Measurements from ENCODE around the gene HERC6.

HERC6 gene

DNA sequence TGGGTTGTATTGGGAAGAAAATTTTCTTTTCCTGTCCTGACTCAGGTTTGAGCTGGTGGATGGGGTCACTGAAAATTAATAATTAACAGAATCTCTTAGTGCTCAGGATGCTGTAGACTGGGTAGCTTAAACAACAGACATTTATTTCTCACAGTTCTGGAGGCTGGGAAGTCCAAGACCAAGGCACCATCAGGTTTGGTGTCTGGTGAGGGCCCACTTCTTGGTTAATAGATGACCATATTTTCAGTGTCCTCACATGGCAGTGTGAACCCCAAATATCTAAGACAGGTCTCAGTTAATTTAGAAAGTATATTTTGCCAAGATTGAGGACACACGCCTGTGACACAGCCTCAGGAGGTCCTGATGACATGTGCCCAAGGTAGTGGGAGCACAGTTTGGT, 31.1 kb downstream of the HERC6 start:
- no peak for DNase-seq (ENCODE audit: low read depth in 1 of 2, low spot score in 1 of 2)
- TF ChIP-seq, protein P1, sequence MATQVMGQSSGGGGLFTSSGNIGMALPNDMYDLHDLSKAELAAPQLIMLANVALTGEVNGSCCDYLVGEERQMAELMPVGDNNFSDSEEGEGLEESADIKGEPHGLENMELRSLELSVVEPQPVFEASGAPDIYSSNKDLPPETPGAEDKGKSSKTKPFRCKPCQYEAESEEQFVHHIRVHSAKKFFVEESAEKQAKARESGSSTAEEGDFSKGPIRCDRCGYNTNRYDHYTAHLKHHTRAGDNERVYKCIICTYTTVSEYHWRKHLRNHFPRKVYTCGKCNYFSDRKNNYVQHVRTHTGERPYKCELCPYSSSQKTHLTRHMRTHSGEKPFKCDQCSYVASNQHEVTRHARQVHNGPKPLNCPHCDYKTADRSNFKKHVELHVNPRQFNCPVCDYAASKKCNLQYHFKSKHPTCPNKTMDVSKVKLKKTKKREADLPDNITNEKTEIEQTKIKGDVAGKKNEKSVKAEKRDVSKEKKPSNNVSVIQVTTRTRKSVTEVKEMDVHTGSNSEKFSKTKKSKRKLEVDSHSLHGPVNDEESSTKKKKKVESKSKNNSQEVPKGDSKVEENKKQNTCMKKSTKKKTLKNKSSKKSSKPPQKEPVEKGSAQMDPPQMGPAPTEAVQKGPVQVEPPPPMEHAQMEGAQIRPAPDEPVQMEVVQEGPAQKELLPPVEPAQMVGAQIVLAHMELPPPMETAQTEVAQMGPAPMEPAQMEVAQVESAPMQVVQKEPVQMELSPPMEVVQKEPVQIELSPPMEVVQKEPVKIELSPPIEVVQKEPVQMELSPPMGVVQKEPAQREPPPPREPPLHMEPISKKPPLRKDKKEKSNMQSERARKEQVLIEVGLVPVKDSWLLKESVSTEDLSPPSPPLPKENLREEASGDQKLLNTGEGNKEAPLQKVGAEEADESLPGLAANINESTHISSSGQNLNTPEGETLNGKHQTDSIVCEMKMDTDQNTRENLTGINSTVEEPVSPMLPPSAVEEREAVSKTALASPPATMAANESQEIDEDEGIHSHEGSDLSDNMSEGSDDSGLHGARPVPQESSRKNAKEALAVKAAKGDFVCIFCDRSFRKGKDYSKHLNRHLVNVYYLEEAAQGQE (IDR thresholded peaks at IDR 0.05; ENCODE audit: insufficient replicate concordance, low read depth), result no peak
- TF ChIP-seq POLR2AphosphoS5 (IDR thresholded peaks at IDR 0.05; ENCODE audit: low read depth) (no peak), GABPA (IDR thresholded peaks at IDR 0.05; ENCODE audit: low read depth) (no peak), SPI1 (IDR thresholded peaks at IDR 0.05; ENCODE audit: borderline replicate concordance, low read depth) (no peak)
- TF ChIP-seq, protein P2, sequence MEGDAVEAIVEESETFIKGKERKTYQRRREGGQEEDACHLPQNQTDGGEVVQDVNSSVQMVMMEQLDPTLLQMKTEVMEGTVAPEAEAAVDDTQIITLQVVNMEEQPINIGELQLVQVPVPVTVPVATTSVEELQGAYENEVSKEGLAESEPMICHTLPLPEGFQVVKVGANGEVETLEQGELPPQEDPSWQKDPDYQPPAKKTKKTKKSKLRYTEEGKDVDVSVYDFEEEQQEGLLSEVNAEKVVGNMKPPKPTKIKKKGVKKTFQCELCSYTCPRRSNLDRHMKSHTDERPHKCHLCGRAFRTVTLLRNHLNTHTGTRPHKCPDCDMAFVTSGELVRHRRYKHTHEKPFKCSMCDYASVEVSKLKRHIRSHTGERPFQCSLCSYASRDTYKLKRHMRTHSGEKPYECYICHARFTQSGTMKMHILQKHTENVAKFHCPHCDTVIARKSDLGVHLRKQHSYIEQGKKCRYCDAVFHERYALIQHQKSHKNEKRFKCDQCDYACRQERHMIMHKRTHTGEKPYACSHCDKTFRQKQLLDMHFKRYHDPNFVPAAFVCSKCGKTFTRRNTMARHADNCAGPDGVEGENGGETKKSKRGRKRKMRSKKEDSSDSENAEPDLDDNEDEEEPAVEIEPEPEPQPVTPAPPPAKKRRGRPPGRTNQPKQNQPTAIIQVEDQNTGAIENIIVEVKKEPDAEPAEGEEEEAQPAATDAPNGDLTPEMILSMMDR (IDR thresholded peaks at IDR 0.05; ENCODE audit: insufficient read depth, low read length), result no peak
- H3K27ac ChIP-seq (replicated peaks), result no peak overlapping the region
- no peak overlapping the region for H3K4me3 ChIP-seq (replicated peaks; ENCODE audit: insufficient read depth, low read length)
- no peaks in the 10 kb centered on the region for H3K27me3 ChIP-seq (ENCODE audit: insufficient read depth, poor library complexity, severe bottlenecking)

DNA sequence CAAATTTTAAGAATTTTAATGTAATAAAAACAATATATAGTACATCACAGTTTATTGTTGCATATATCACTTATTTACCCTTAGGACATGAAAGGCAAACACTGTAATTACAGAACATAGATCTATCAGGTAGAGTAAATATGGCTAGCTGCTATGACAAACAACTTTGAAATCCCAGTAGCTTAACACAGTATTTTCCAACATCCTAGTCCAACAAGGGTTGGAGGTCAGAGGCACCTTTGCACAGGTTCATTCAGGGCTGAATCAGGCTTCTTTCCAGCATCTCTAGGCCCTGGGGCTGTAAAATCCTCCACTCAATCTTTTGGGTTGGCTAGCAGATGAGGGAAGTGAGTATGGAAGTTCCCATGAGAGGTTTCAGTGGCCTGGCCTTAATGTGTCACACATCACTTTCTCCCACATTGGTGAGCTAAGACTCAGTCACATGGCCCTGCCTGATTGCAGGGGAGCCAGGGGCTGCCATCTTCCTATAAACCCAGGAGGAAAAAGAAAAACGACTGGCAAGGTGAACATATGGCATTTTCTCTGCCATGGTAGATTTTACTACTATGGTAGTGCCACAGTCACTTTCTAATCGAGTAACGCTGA, 32.9 kb downstream of the HERC6 start:
- TF ChIP-seq, protein P2 (IDR thresholded peaks at IDR 0.05; ENCODE audit: insufficient read depth, low read length), result no peak
- TF ChIP-seq GABPA (IDR thresholded peaks at IDR 0.05; ENCODE audit: low read depth) (no peak), SPI1 (IDR thresholded peaks at IDR 0.05; ENCODE audit: borderline replicate concordance, low read depth) (no peak), POLR2AphosphoS5 (IDR thresholded peaks at IDR 0.05; ENCODE audit: low read depth) (no peak)
- TF ChIP-seq, protein P1 (IDR thresholded peaks at IDR 0.05; ENCODE audit: insufficient replicate concordance, low read depth), result no peak
- H3K4me3 ChIP-seq (replicated peaks; ENCODE audit: insufficient read depth, low read length), result no peak overlapping the region
- H3K27ac ChIP-seq (replicated peaks), result no peak overlapping the region
- DNase-seq (ENCODE audit: low read depth in 1 of 2, low spot score in 1 of 2), result no peak
- H3K27me3 ChIP-seq (ENCODE audit: insufficient read depth, poor library complexity, severe bottlenecking), result no peaks in the 10 kb centered on the region

DNA sequence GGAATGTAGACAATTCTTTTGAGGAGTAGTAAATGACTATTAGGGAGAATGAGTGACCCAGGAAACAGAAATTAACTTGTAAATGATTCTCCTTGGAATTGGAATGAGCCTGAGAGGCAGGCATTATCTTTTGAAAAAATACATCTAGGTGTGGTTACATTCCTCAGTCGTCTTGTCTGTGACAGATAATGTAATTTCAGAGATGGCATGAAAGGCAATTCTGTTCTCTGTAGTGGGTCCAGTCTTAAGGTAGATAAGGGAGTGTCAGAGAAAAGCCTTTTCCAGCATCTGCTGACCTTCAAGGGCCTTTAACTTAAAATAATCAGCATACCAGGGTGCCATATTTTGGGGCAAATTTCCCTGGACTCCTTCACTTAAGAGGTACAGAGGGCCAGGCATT, 35.1 kb downstream of the HERC6 start:
- no peak overlapping the region for H3K27ac ChIP-seq (replicated peaks)
- no peak overlapping the region for H3K4me3 ChIP-seq (replicated peaks; ENCODE audit: insufficient read depth, low read length)
- no peak for DNase-seq (ENCODE audit: low read depth in 1 of 2, low spot score in 1 of 2)
- TF ChIP-seq GABPA (IDR thresholded peaks at IDR 0.05; ENCODE audit: low read depth) (no peak), POLR2AphosphoS5 (IDR thresholded peaks at IDR 0.05; ENCODE audit: low read depth) (no peak), SPI1 (IDR thresholded peaks at IDR 0.05; ENCODE audit: borderline replicate concordance, low read depth) (no peak)
- TF ChIP-seq, protein P1 (IDR thresholded peaks at IDR 0.05; ENCODE audit: insufficient replicate concordance, low read depth), result no peak
- TF ChIP-seq, protein P2 (IDR thresholded peaks at IDR 0.05; ENCODE audit: insufficient read depth, low read length), result no peak
- H3K27me3 ChIP-seq (ENCODE audit: insufficient read depth, poor library complexity, severe bottlenecking), result no peaks in the 10 kb centered on the region

Measured in HL-60 (cell line).